ENCODE data around the gene KEL. TPM values are rescaled to one million over a fixed set of nuclear protein-coding genes. Genes with fewer than 3 reads are reported as not detected.
"Not testable (repeated sequence)": the region's sequence is repeated elsewhere in the genome, so short reads cannot be mapped to it uniquely, and the experiment has no call there.

KEL gene
- total RNA-seq, 4 donors from 2014 or later, result 0.37 TPM; not detected in 3

- H3K4me1 ChIP-seq, result no peaks in the 10 kb centered on the region
- intact Hi-C loops (cut with DNase I; ENCODE audit: low total_unique reads) (no loop called here), in situ Hi-C loops (cut with MboI; ENCODE audit: low pct_ligation_motif_present in 1 of 4, low pct_unique_long_range_greater_than_20kb in 1 of 4, low sequenced_read_pairs in 3 of 4) (no loop called here)
- no peak overlapping the region for H3K27ac ChIP-seq
- TF ChIP-seq POLR2AphosphoS5 (IDR thresholded peaks at IDR 0.05) (no peak), POLR2A (IDR thresholded peaks at IDR 0.05) (no peak), EP300 (IDR thresholded peaks at IDR 0.05; ENCODE audit: low read depth) (no peak)
- TF ChIP-seq, protein P1, sequence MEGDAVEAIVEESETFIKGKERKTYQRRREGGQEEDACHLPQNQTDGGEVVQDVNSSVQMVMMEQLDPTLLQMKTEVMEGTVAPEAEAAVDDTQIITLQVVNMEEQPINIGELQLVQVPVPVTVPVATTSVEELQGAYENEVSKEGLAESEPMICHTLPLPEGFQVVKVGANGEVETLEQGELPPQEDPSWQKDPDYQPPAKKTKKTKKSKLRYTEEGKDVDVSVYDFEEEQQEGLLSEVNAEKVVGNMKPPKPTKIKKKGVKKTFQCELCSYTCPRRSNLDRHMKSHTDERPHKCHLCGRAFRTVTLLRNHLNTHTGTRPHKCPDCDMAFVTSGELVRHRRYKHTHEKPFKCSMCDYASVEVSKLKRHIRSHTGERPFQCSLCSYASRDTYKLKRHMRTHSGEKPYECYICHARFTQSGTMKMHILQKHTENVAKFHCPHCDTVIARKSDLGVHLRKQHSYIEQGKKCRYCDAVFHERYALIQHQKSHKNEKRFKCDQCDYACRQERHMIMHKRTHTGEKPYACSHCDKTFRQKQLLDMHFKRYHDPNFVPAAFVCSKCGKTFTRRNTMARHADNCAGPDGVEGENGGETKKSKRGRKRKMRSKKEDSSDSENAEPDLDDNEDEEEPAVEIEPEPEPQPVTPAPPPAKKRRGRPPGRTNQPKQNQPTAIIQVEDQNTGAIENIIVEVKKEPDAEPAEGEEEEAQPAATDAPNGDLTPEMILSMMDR (IDR thresholded peaks at IDR 0.05), result no peak
- no peaks in the 10 kb centered on the region for H3K36me3 ChIP-seq
- no peaks in the 10 kb centered on the region for H3K27me3 ChIP-seq
- no peaks in the 10 kb centered on the region for H3K9me3 ChIP-seq
- no peak for DNase-seq
- no peak overlapping the region for H3K4me3 ChIP-seq
- WGBS, 2 donors (ENCODE audit: low coverage in 1 of 2), result 100% methylated on average over 1 of the region's 1 CpG; no CpG with 5 or more reads in 1 of the 2 donors
Measured at GRCh38 chr7:142984297-142984696, 22.1 kb upstream of the KEL start.

GRCh38 chr7:142983825-142984224, 21.7 kb upstream of the KEL start:
- H3K4me1 ChIP-seq, result no peaks in the 10 kb centered on the region
- H3K27me3 ChIP-seq, result no peaks in the 10 kb centered on the region
- H3K36me3 ChIP-seq, result no peaks in the 10 kb centered on the region
- DNase-seq, result no peak
- 57% methylated on average over 1 of the region's 1 CpG; no CpG with 5 or more reads in 1 of the 2 donors for WGBS, 2 donors (ENCODE audit: low coverage in 1 of 2)
- in situ Hi-C loops (cut with MboI; ENCODE audit: low pct_ligation_motif_present in 1 of 4, low pct_unique_long_range_greater_than_20kb in 1 of 4, low sequenced_read_pairs in 3 of 4), result no loop called here
- H3K27ac ChIP-seq, result no peak overlapping the region
- no peak overlapping the region for H3K4me3 ChIP-seq
- intact Hi-C loops (cut with DNase I; ENCODE audit: low total_unique reads), result no loop called here
- TF ChIP-seq POLR2AphosphoS5 (IDR thresholded peaks at IDR 0.05), result no peak
- no peak for TF ChIP-seq POLR2A (IDR thresholded peaks at IDR 0.05)
- no peak for TF ChIP-seq EP300 (IDR thresholded peaks at IDR 0.05; ENCODE audit: low read depth)
- TF ChIP-seq, protein P1 (IDR thresholded peaks at IDR 0.05), result no peak
- H3K9me3 ChIP-seq, result no peaks in the 10 kb centered on the region

GRCh38 chr7:142978402-142978801, 16.2 kb upstream of the KEL start:
- DNase-seq; H3K4me3 ChIP-seq; in situ Hi-C loops (cut with MboI; ENCODE audit: low pct_ligation_motif_present in 1 of 4, low pct_unique_long_range_greater_than_20kb in 1 of 4, low sequenced_read_pairs in 3 of 4); H3K4me1 ChIP-seq; H3K9me3 ChIP-seq; intact Hi-C loops (cut with DNase I; ENCODE audit: low total_unique reads); H3K27me3 ChIP-seq; H3K27ac ChIP-seq; H3K36me3 ChIP-seq: not testable (repeated sequence)
- 85 to 90% methylated on average over 3 to 4 of the region's 4 CpGs for WGBS, 2 donors (ENCODE audit: low coverage in 1 of 2)

- Histone ChIP-seq H3K4me3 (no peak overlapping the region), H3K4me1 (no peaks in the 10 kb centered on the region), H3K36me3 (no peaks in the 10 kb centered on the region), H3K27me3 (no peaks in the 10 kb centered on the region), H3K9me3 (peaks cover 0 to 5% of the 10 kb centered on the region in 2 donors), H3K27ac (no peak overlapping the region)
- intact Hi-C loops (cut with DNase I; ENCODE audit: low total_unique reads) (no loop called here), in situ Hi-C loops (cut with MboI; ENCODE audit: low pct_ligation_motif_present in 1 of 4, low pct_unique_long_range_greater_than_20kb in 1 of 4, low sequenced_read_pairs in 3 of 4) (no loop called here)
- DNase-seq, result no peak
- 71 to 81% methylated on average over 3 of the region's 3 CpGs for WGBS, 2 donors (ENCODE audit: low coverage in 1 of 2)
- TF ChIP-seq, protein P1 (IDR thresholded peaks at IDR 0.05), result no peak
- TF ChIP-seq POLR2A (IDR thresholded peaks at IDR 0.05), result no peak
- TF ChIP-seq EP300 (IDR thresholded peaks at IDR 0.05; ENCODE audit: low read depth), result no peak
- TF ChIP-seq POLR2AphosphoS5 (IDR thresholded peaks at IDR 0.05), result no peak
Measured at GRCh38 chr7:142974626-142975025, 12.5 kb upstream of the KEL start.

DNA sequence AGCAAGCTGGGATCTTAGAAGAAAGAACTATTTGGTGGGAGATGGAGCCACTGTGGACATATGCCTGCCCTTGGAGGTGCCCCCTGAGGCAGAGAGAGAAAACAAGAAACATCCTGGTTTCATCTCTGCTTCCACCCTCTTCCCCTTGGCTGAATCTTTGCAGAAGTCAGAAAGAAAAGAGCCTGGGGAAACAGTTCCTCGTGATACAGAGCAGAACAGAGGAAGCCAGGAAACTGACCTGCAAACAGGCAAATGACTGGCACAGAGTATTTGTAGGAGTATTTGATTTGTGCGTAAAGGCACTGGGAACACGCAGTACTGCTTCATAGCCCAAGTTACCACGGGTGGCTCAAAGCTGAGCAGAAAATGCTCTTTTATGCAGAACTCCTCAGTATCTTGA, 7.0 kb upstream of the KEL start:
- TF ChIP-seq EP300 (IDR thresholded peaks at IDR 0.05; ENCODE audit: low read depth) (no peak), POLR2A (IDR thresholded peaks at IDR 0.05) (no peak), POLR2AphosphoS5 (IDR thresholded peaks at IDR 0.05) (no peak)
- TF ChIP-seq, protein P1 (IDR thresholded peaks at IDR 0.05), result no peak
- Histone ChIP-seq H3K27ac (no peak overlapping the region), H3K36me3 (no peaks in the 10 kb centered on the region), H3K4me1 (no peaks in the 10 kb centered on the region), H3K4me3 (no peak overlapping the region), H3K9me3 (no peaks in the 10 kb centered on the region), H3K27me3 (peaks cover 7% of the 10 kb centered on the region)
- in situ Hi-C loops (cut with MboI; ENCODE audit: low pct_ligation_motif_present in 1 of 4, low pct_unique_long_range_greater_than_20kb in 1 of 4, low sequenced_read_pairs in 3 of 4), result no loop called here
- no peak for DNase-seq
- intact Hi-C loops (cut with DNase I; ENCODE audit: low total_unique reads), result no loop called here
- WGBS, 2 donors (ENCODE audit: low coverage in 1 of 2), result 35 to 62% methylated on average over 3 to 4 of the region's 4 CpGs

Measured in transverse colon (tissue), 4 donors.